ENCODE results near the gene FSTL5. TPM values are rescaled to one million over a fixed set of nuclear protein-coding genes. Genes with fewer than 3 reads are reported as not detected.

FSTL5 gene
- total and polyA plus RNA-seq, 9 of the 15 experiments (the other 6 are each of a cell fraction or from before 2014, with no cell fraction given), result 0.09 to 3.1 (median 0.50) TPM; not detected in 1

DNA sequence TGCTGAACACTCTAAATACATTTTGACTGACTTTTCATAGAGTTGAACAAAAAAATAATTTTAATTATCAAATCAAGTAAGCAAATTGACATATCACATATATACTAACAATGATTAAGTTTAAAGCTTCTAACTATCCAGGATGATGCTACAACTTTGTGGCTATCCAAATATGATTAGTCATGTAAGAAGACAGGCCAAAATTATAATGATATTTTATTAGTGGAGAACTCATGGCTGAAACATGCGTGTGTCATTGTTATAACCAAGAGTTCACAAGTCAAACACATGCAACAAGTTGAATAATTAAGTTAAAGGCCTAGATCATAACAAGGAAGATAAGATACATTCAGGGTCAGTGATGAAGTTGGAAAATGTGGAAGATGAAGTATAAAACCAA is 346.8 kb downstream of the FSTL5 start:
- intact Hi-C loops (cut with micrococcal nuclease), result no loop called here
- FAIRE-seq (no peak), ATAC-seq (no peak), DNase-seq (ENCODE audit: extremely low read depth in 1 of 4, low spot score in 3 of 4) (no peak)
- CTCF ChIA-PET (ENCODE audit: low intra/inter-chr PET ratio), result no interaction called here
- Histone ChIP-seq H3K9me3 (replicated peaks; ENCODE audit: control insufficient read depth, insufficient read depth, low read depth, low read length) (no peaks in the 10 kb centered on the region), H3K9ac (ENCODE audit: insufficient read depth in 1 of 2, low read depth in 2 of 2, low read length in 2 of 2) (no peak overlapping the region), H3K36me3 (ENCODE audit: control insufficient read depth, insufficient read depth, low read length) (no peaks in the 10 kb centered on the region), H3K27me3 (ENCODE audit: control insufficient read depth in 2 of 2, insufficient read depth in 2 of 2, low read length in 2 of 2) (no peaks in the 10 kb centered on the region), H3K4me1 (replicated peaks in 1 of 2; ENCODE audit: control insufficient read depth in 2 of 2, insufficient read depth in 2 of 2, low read length in 2 of 2) (no peaks in the 10 kb centered on the region), H3K9me1 (ENCODE audit: control insufficient read depth, insufficient read depth, low read length) (no peaks in the 10 kb centered on the region), H3K79me2 (ENCODE audit: control insufficient read depth, insufficient read depth, low read length) (no peaks in the 10 kb centered on the region), H3K4me2 (ENCODE audit: insufficient read depth, low read length) (no peak overlapping the region), H3K4me3 (no peak overlapping the region), H4K20me1 (replicated peaks; ENCODE audit: control insufficient read depth, insufficient read depth, low read length) (no peaks in the 10 kb centered on the region), H3K27ac (ENCODE audit: extremely low read depth, low read depth, low read length) (no peak overlapping the region), H2AFZ (ENCODE audit: low read depth, low read length) (no peak overlapping the region)
- no TSS peak for BruUV-seq (replicated peaks)
- in situ Hi-C loops (cut with MboI), result no loop called here
- 0% methylated on average over 1 of the region's 1 CpG for WGBS (ENCODE audit: insufficient coverage, low coverage, missing lambda C conversion rate)
- TF ChIP-seq LCOR (CRISPR knock-in tag; IDR thresholded peaks at IDR 0.05), result no peak
- TF ChIP-seq, protein P1, sequence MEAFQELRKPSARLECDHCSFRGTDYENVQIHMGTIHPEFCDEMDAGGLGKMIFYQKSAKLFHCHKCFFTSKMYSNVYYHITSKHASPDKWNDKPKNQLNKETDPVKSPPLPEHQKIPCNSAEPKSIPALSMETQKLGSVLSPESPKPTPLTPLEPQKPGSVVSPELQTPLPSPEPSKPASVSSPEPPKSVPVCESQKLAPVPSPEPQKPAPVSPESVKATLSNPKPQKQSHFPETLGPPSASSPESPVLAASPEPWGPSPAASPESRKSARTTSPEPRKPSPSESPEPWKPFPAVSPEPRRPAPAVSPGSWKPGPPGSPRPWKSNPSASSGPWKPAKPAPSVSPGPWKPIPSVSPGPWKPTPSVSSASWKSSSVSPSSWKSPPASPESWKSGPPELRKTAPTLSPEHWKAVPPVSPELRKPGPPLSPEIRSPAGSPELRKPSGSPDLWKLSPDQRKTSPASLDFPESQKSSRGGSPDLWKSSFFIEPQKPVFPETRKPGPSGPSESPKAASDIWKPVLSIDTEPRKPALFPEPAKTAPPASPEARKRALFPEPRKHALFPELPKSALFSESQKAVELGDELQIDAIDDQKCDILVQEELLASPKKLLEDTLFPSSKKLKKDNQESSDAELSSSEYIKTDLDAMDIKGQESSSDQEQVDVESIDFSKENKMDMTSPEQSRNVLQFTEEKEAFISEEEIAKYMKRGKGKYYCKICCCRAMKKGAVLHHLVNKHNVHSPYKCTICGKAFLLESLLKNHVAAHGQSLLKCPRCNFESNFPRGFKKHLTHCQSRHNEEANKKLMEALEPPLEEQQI (IDR thresholded peaks at IDR 0.05), result no peak
- no peak for TF ChIP-seq PHF20 (IDR thresholded peaks at IDR 0.05; ENCODE audit: partially characterized antibody)
- no peak for TF ChIP-seq ZBED1 (IDR thresholded peaks at IDR 0.05)
- no peak for TF ChIP-seq ZNF197 (CRISPR knock-in tag; IDR thresholded peaks at IDR 0.05; ENCODE audit: low read depth)
- no peak for TF ChIP-seq CBX1 (IDR thresholded peaks at IDR 0.05; ENCODE audit: low read depth)
- TF ChIP-seq ZNF224 (CRISPR knock-in tag; IDR thresholded peaks at IDR 0.05), result no peak
- TF ChIP-seq RBFOX2 (IDR thresholded peaks at IDR 0.05; ENCODE audit: low read depth, low read length), result no peak
- TF ChIP-seq, protein P2, sequence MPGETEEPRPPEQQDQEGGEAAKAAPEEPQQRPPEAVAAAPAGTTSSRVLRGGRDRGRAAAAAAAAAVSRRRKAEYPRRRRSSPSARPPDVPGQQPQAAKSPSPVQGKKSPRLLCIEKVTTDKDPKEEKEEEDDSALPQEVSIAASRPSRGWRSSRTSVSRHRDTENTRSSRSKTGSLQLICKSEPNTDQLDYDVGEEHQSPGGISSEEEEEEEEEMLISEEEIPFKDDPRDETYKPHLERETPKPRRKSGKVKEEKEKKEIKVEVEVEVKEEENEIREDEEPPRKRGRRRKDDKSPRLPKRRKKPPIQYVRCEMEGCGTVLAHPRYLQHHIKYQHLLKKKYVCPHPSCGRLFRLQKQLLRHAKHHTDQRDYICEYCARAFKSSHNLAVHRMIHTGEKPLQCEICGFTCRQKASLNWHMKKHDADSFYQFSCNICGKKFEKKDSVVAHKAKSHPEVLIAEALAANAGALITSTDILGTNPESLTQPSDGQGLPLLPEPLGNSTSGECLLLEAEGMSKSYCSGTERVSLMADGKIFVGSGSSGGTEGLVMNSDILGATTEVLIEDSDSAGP (CRISPR knock-in tag; IDR thresholded peaks at IDR 0.05), result no peak
- TF ChIP-seq ZNF212 (CRISPR knock-in tag; IDR thresholded peaks at IDR 0.05), result no peak
- no peak for TF ChIP-seq NFYB (IDR thresholded peaks at IDR 0.05; ENCODE audit: extremely low read depth, insufficient read length)
- no peak for TF ChIP-seq TRIM24 (IDR thresholded peaks at IDR 0.05)
- no peak for TF ChIP-seq ETV5 (CRISPR knock-in tag; IDR thresholded peaks at IDR 0.05; ENCODE audit: low read depth)
- POLR2A ChIA-PET, result no interaction called here
